Purkinje cell (primary cell): ENCODE data around the gene OCSTAMP. TPM values are rescaled to one million over a fixed set of nuclear protein-coding genes. Genes with fewer than 3 reads are reported as not detected.

Experiments
- polyA plus RNA-seq: library from polyadenylated mRNA; unstranded; fragments of >200 nt; fragmentation: Nextera tagmentation; gene quantifications from 2 replicates; pipeline ENCODE4 v1.2.1, GENCODE V29; 2014

Gene OCSTAMP
- not detected in 2 replicates for polyA plus RNA-seq

DNA sequence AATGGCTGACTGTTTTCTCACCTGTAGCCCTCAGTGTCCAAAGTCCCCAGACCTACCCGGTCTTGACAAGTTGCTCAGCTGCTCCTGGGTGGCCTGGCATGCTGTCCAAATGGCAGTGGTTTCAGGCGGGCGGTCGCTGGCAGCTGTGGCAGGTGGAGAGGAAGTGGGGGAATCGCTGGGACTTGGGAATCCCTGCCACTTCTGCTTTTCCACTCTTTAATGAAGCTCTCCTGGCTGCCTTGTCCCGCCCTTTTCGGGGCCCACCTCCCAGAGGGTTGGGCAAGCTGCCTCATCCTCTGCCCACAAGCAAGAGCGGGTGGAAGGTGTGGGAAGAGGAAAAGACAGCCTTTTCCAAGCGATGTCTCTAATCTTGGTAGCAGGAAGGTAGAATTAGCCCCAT, at the start of gene OCSTAMP:
TSS of gene OCSTAMP (minus strand) at position 194 of the 400 bp plus-strand sequence. CDS start at position 100, 94 bp downstream.

GRCh38 chr20:46512943-46513844, 37.3 kb downstream of the OCSTAMP start, which contains the start of gene ZNF334:
Gene ZNF334 (minus strand): TSS chr20:46513559. CDS start chr20:46512102, 1,457 bp downstream.

Other genes with a start within 250 kb of the OCSTAMP start
- 0.85 and 0.86 TPM in 2 replicates for gene CDH22, start 242.2 kb downstream of the OCSTAMP start, polyA plus RNA-seq
- gene ELMO2, start 144.0 kb downstream of the OCSTAMP start, polyA plus RNA-seq, result 24.1 and 30.9 TPM in 2 replicates
- 10.5 and 13.3 TPM in 2 replicates for gene ZNF334, start 37.1 kb downstream of the OCSTAMP start, polyA plus RNA-seq
- gene SLC13A3, start 100.8 kb upstream of the OCSTAMP start, polyA plus RNA-seq, result 0.78 and 2.6 TPM in 2 replicates
- gene TP53RK, start 138.8 kb upstream of the OCSTAMP start, polyA plus RNA-seq, result 2.9 and 4.9 TPM in 2 replicates
- gene SLC2A10, start 159.0 kb upstream of the OCSTAMP start, polyA plus RNA-seq, result 0.28 TPM in 1 of 2 replicates, not detected in the other